ENCODE results near the gene CHMP1A.

- TF ChIP-seq GATA2 (IDR thresholded peaks at IDR 0.05; ENCODE audit: low read depth, low read length): no peak
- no peak for TF ChIP-seq GATA3 (IDR thresholded peaks at IDR 0.05; ENCODE audit: low read depth, low read length)
Observed at GRCh38 chr16:89615176-89615575, 42.3 kb downstream of the CHMP1A start.
